Neural crest cell (in vitro differentiated cells): Measurements from ENCODE around the gene GRIK1. TPM values are rescaled to one million over a fixed set of nuclear protein-coding genes. Genes with fewer than 3 reads are reported as not detected.

Experiments used
- DNase-seq: peaks from one replicate; pipeline ENCODE4 v3.0.0; 2021; ENCODE audit warnings: low read depth, mixed read lengths, low spot score
- H3K27ac Mint-ChIP-seq: one replicate; pipeline ENCODE4 v1.8.0; 2021; ENCODE audit warnings: mild to moderate bottlenecking, mixed read lengths; ENCODE audit not compliant: unreplicated experiment
- H3K27me3 Mint-ChIP-seq: 2 replicates; pipeline ENCODE4 v1.8.0; 2021; ENCODE audit warnings: low read depth, mild to moderate bottlenecking, mixed read lengths
- H3K36me3 Mint-ChIP-seq: 2 replicates; pipeline ENCODE4 v1.8.0; 2021; ENCODE audit warnings: low read depth, mild to moderate bottlenecking, mixed read lengths
- H3K4me1 Mint-ChIP-seq: 2 replicates; pipeline ENCODE4 v1.8.0; 2021; ENCODE audit warnings: mixed read lengths
- H3K4me3 Mint-ChIP-seq: one replicate; pipeline ENCODE4 v1.8.0; 2021; ENCODE audit warnings: mild to moderate bottlenecking, mixed read lengths
- H3K9me3 Mint-ChIP-seq: 2 replicates; pipeline ENCODE4 v1.8.0; 2021; ENCODE audit warnings: mixed read lengths
- CTCF ChIP-seq: fragments of 200-600 bp; sonication (generic); conservative IDR thresholded peaks from 2 replicates; pipeline ENCODE4 v1.5.0; 2021; ENCODE audit warnings: antibody characterized with exemption, mild to moderate bottlenecking
- total RNA-seq: library from RNA; stranded (reverse); gene quantifications from 2 replicates; pipeline ENCODE4 v1.2.1, GENCODE V29; 2021

GRIK1 gene
- total RNA-seq, 1 donor from 2014 or later: 0.91 TPM

- DNase-seq: no peak
- no peak overlapping the region for H3K27ac Mint-ChIP-seq
- H3K36me3 Mint-ChIP-seq: no peaks in the 10 kb centered on the region
- no peaks in the 10 kb centered on the region for H3K27me3 Mint-ChIP-seq
- no peak for TF ChIP-seq CTCF
- H3K4me1 Mint-ChIP-seq: peaks cover 7% of the 10 kb centered on the region
- H3K4me3 Mint-ChIP-seq: no peak overlapping the region
- peaks cover 2% of the 10 kb centered on the region for H3K9me3 Mint-ChIP-seq
Measured at GRCh38 chr21:29550205-29550604, 389.6 kb downstream of the GRIK1 start.

- Mint-ChIP-seq H3K36me3 (no peaks in the 10 kb centered on the region), H3K4me3 (no peak overlapping the region), H3K9me3 (peaks cover 2% of the 10 kb centered on the region), H3K27me3 (no peaks in the 10 kb centered on the region), H3K27ac (no peak overlapping the region), H3K4me1 (peaks cover under 1% of the 10 kb centered on the region)
- no peak for DNase-seq
- TF ChIP-seq CTCF: no peak
Measured at GRCh38 chr21:29549614-29550013, 390.2 kb downstream of the GRIK1 start.

- peaks cover 2% of the 10 kb centered on the region for H3K9me3 Mint-ChIP-seq
- H3K4me3 Mint-ChIP-seq: no peak overlapping the region
- DNase-seq: no peak
- TF ChIP-seq CTCF: no peak
- H3K36me3 Mint-ChIP-seq: no peaks in the 10 kb centered on the region
- H3K27me3 Mint-ChIP-seq: no peaks in the 10 kb centered on the region
- no peak overlapping the region for H3K27ac Mint-ChIP-seq
- H3K4me1 Mint-ChIP-seq: no peaks in the 10 kb centered on the region
Measured at GRCh38 chr21:29547998-29548397, 391.8 kb downstream of the GRIK1 start.

DNA sequence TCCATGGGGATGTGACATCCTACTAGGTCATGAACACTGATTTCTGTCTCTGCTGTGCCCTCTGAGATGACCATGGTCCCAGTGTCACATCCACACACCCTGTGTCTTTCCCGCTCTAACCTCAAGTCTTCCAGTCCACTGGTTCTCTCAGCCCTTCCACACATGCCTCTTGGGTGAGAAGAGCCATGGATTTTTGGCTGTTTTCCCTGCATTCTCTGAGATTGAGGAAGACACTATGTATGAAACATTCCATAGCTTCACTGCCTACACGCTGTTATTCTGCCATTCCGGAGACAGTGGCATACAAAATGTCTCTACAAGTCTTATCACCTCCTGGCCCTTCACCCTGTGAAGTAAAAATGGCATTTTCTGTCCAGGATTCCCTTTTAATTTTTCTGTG lies 393.7 kb downstream of the GRIK1 start:
- Mint-ChIP-seq H3K36me3 (no peaks in the 10 kb centered on the region), H3K27ac (no peak overlapping the region), H3K9me3 (peaks cover 2% of the 10 kb centered on the region), H3K4me1 (no peaks in the 10 kb centered on the region), H3K4me3 (no peak overlapping the region), H3K27me3 (no peaks in the 10 kb centered on the region)
- no peak for DNase-seq
- no peak for TF ChIP-seq CTCF

DNA sequence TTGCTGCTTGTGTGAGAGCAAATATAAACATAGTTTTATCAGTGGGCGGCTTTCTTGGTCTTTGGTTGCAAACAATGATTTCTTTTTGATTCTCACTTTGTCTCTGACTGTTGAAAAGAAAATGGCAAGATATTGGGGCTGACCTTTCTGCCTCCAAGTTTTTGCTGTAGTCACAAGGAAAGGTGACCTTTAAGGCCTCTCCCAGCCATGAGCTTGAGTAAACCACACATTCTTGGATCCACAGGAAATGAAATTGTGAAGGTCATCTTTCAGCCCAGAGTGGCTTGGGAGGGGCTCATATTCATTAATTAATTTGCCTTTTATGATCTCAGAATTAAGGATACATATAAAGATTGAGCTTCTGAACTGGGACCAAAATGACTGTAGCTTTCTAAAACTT lies 399.5 kb downstream of the GRIK1 start:
- TF ChIP-seq CTCF: no peak
- Mint-ChIP-seq H3K27me3 (no peaks in the 10 kb centered on the region), H3K4me3 (no peak overlapping the region), H3K36me3 (peaks cover 6% of the 10 kb centered on the region), H3K4me1 (peaks cover 19% of the 10 kb centered on the region), H3K27ac (no peak overlapping the region), H3K9me3 (peaks cover 2% of the 10 kb centered on the region)
- no peak for DNase-seq

GRCh38 chr21:29538115-29538514 lies 401.7 kb downstream of the GRIK1 start:
- no peak for DNase-seq
- H3K27ac Mint-ChIP-seq: no peak overlapping the region
- peaks cover 6% of the 10 kb centered on the region for H3K36me3 Mint-ChIP-seq
- H3K4me3 Mint-ChIP-seq: no peak overlapping the region
- no peak for TF ChIP-seq CTCF
- H3K4me1 Mint-ChIP-seq: peaks cover 19% of the 10 kb centered on the region
- peaks cover 4% of the 10 kb centered on the region for H3K9me3 Mint-ChIP-seq
- H3K27me3 Mint-ChIP-seq: no peaks in the 10 kb centered on the region
